Renal cortex interstitium (tissue), 15 donors: ENCODE results near the gene DOP1B. TPM values are rescaled to one million over a fixed set of nuclear protein-coding genes. Genes with fewer than 3 reads are reported as not detected.
"Not testable (repeated sequence)": the region's sequence is repeated elsewhere in the genome, so short reads cannot be mapped to it uniquely, and the experiment has no call there.

Experiments
- DNase-seq, 11 donors: peaks; one replicate each; pipeline ENCODE4 v3.0.0-alpha.2; 2013; ENCODE audit warnings: low read depth in 9 of 11, low spot score in 4 of 11; ENCODE audit errors: extremely low read depth in 1 of 11
- long read RNA-seq, 16 experiments: transcript quantifications; one replicate each; lab custom pipeline, GENCODE V29; 2026
- polyA plus RNA-seq, 3 donors: library from polyadenylated mRNA; unstranded; fragments of 120-200 nt; gene quantifications; one replicate each; pipeline ENCODE4 v1.2.1, GENCODE V29; 2013; ENCODE audit not compliant: insufficient read length in 3 of 3

The DOP1B gene
- 1 to 10 TPM; 6.0 to 8.0 (median 6.8) TPM for polyA plus RNA-seq
- long read RNA-seq, donor 1, partial matches to known transcripts, result 15 of 15 reads
- long read RNA-seq, donor 1, other reads (novel, unspliced or antisense), result 0 of 15 reads
- long read RNA-seq, donor 2, result 0 reads
- long read RNA-seq, donor 3, result 0 reads
- long read RNA-seq, donor 4, partial matches to known transcripts, result 6 of 6 reads
- long read RNA-seq, donor 4, other reads (novel, unspliced or antisense), result 0 of 6 reads
- long read RNA-seq, donor 5, result 0 reads
- long read RNA-seq, donor 6, result 0 reads
- long read RNA-seq, donor 7, partial matches to known transcripts, result 13 of 13 reads
- long read RNA-seq, donor 7, other reads (novel, unspliced or antisense), result 0 of 13 reads
- long read RNA-seq, donor 8, partial matches to known transcripts, result 17 of 17 reads
- long read RNA-seq, donor 8, other reads (novel, unspliced or antisense), result 0 of 17 reads
- long read RNA-seq, donor 9, result 0 reads
- long read RNA-seq, donor 10, result 0 reads
- long read RNA-seq, donor 11, partial matches to known transcripts, result 10 of 10 reads
- long read RNA-seq, donor 11, other reads (novel, unspliced or antisense), result 0 of 10 reads
- long read RNA-seq, donor 12, result 0 reads
- long read RNA-seq, donor 13, result 0 reads
- long read RNA-seq, donor 14, result 0 reads
- long read RNA-seq, donor 15, result 0 reads
- long read RNA-seq, donor 16, partial matches to known transcripts, result 17 of 17 reads
- long read RNA-seq, donor 16, other reads (novel, unspliced or antisense), result 0 of 17 reads

GRCh38 chr21:36156815-36157670 is at the start of gene DOP1B:
DOP1B (plus strand) TSS chr21:36156824; CDS start chr21:36164734, 7,910 bp downstream.
- DNase-seq, result no peak

DNA sequence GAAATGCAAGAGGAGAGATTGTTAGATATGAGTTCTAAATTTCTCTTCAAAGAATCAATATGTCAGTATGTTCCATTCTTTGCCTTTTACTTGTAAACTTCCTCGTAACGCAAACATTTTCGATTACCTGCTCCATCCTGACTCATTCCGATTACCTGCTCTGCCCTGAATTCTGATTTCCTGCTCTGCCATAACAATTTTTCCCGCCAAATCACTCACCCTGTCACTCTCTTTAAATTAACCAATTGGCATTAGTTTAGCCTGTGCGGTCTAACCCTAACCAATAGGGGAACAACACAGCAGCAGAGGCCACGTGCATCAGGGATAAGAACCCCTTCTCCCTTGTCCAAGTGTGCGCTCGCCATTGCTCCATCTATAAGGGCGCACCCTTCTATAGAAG is 46.8 kb upstream of the DOP1B start:
- no peak for DNase-seq

GRCh38 chr21:36111238-36111637 is 45.4 kb upstream of the DOP1B start:
- no peak for DNase-seq

- DNase-seq, result no peak
Observed at GRCh38 chr21:36113647-36114428, 42.8 kb upstream of the DOP1B start.

GRCh38 chr21:36115138-36115730 is 41.4 kb upstream of the DOP1B start:
- DNase-seq, result no peak

GRCh38 chr21:36117286-36117741 is 39.3 kb upstream of the DOP1B start:
- no peak for DNase-seq

- no peak for DNase-seq
Observed at GRCh38 chr21:36120304-36120888, 36.2 kb upstream of the DOP1B start.

GRCh38 chr21:36122977-36123376 is 33.6 kb upstream of the DOP1B start:
- DNase-seq, result no peak

DNA sequence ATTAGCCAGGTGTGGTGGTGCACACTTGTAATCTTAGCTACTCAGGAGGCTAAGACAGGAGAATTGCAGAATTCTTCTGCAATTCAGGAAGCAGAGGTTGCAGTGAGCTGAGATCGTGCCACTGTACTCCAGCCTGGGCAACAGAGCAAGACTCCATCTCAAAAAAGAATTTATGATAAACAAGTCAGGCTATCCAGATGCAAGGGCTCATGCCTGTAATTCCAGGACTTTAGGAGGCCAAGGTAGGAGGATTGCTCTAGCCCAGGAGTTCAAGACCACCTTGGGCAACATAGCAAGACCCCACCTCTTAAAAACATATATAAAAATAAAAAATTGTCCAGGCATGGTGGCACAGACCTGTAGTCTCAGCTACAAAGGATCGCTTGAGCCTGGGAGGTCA is 32.2 kb upstream of the DOP1B start:
- no peak for DNase-seq

- no peak for DNase-seq
Observed at GRCh38 chr21:36125512-36126207, 31.0 kb upstream of the DOP1B start.

- no peak for DNase-seq
Observed at GRCh38 chr21:36126208-36126565, 30.4 kb upstream of the DOP1B start.

DNA sequence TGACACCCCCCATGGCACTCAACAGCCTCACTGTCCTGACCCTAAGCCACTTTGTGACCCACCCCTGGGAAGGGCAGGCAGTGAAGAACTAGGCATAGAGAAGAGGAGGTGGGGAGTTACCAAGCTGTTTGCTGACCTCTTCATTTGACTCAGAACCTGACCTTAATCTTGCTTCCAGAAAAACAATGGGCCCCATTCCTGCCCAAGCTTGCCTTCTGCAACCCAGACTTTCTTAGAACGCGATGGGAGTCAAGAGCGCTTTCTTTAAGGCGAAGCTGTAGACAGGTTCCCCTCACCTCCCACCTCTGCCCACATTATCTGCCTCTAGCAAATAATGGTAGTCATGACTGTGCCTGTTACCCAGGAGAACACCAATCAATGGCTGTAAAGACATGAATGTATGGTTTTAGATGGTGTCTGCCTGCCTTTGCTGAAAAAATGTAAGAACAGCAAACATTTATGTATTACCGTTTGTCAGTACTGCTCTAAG is 30.0 kb upstream of the DOP1B start:
- no peak for DNase-seq

- DNase-seq, result no peak
Observed at GRCh38 chr21:36127250-36127904, 29.2 kb upstream of the DOP1B start.

DNA sequence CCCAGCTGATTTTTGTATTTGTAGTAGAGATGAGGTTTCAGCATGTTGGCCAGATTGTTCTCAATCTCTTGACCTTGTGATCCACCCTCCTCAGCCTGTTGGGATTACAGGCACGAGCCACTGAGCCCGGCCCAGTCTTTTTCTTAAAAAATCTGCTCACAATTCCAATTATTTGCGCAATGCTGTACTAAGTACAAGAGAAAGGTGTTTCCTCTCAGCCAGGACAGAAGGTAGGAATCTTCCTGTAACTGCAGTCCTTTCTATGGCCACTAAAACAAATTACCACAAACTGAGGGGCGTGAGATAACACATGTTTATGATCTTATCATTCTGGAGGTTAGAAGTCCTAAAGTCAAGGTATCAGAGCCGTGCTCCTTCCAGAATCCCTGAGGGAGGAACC is 28.6 kb upstream of the DOP1B start:
- DNase-seq, result no peak

- DNase-seq, result no peak
Observed at GRCh38 chr21:36129219-36129618, 27.4 kb upstream of the DOP1B start.

DNA sequence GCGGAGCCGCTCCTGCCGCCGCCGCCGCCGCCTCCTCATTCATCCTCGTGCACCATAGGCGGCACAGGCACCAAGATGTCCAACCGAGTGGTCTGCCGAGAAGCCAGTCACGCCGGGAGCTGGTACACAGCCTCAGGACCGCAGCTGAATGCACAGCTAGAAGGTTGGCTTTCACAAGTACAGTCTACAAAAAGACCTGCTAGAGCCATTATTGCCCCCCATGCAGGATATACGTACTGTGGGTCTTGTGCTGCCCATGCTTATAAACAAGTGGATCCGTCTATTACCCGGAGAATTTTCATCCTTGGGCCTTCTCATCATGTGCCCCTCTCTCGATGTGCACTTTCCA is 26.2 kb upstream of the DOP1B start:
- not testable (repeated sequence) for DNase-seq

DNA sequence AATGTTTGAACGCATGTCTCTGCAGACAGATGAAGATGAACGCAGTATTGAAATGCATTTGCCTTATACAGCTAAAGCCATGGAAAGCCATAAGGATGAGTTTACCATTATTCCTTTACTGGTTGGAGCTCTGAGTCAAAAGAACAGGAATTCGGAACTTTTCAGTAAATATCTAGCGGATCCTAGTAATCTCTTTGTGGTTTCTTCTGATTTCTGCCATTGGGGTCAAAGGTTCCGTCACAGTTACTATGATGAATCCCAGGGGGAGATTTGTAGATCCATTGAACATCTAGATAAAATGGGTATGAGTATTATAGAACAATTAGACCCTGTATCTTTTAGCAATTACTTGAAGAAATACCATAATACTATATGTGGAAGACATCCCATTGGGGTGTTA is 25.8 kb upstream of the DOP1B start:
- not testable (repeated sequence) for DNase-seq
